ENCODE data around the gene TMEM120A.

Gene TMEM120A

GRCh38 chr7:75985009-75985517 lies 9.3 kb downstream of the TMEM120A start:
- no peak overlapping the region for H3K9ac ChIP-seq (ENCODE audit: low read length)
- H3K27ac ChIP-seq (ENCODE audit: low read length) = no peak overlapping the region
- H3K4me3 ChIP-seq (ENCODE audit: low read length) = no peak overlapping the region
- H3K27me3 ChIP-seq (ENCODE audit: control insufficient read depth, insufficient read depth, low read length) = no peaks in the 10 kb centered on the region
- no peaks in the 10 kb centered on the region for H3K4me1 ChIP-seq (ENCODE audit: control insufficient read depth, low read depth, low read length)
- H3K36me3 ChIP-seq (ENCODE audit: control insufficient read depth, low read depth, low read length) = peaks cover 40% of the 10 kb centered on the region
- no peaks in the 10 kb centered on the region for H3K9me3 ChIP-seq (ENCODE audit: control insufficient read depth, low read depth, low read length)

- H3K36me3 ChIP-seq (ENCODE audit: control insufficient read depth, low read depth, low read length) = peaks cover 40% of the 10 kb centered on the region
- no peaks in the 10 kb centered on the region for H3K27me3 ChIP-seq (ENCODE audit: control insufficient read depth, insufficient read depth, low read length)
- H3K27ac ChIP-seq (ENCODE audit: low read length) = no peak overlapping the region
- no peaks in the 10 kb centered on the region for H3K4me1 ChIP-seq (ENCODE audit: control insufficient read depth, low read depth, low read length)
- H3K4me3 ChIP-seq (ENCODE audit: low read length) = no peak overlapping the region
- no peak overlapping the region for H3K9ac ChIP-seq (ENCODE audit: low read length)
- no peaks in the 10 kb centered on the region for H3K9me3 ChIP-seq (ENCODE audit: control insufficient read depth, low read depth, low read length)
Observed at GRCh38 chr7:75984130-75985008, 10.0 kb downstream of the TMEM120A start.

- no peak overlapping the region for H3K27ac ChIP-seq (ENCODE audit: low read length)
- no peaks in the 10 kb centered on the region for H3K27me3 ChIP-seq (ENCODE audit: control insufficient read depth, insufficient read depth, low read length)
- H3K9me3 ChIP-seq (ENCODE audit: control insufficient read depth, low read depth, low read length) = no peaks in the 10 kb centered on the region
- no peak overlapping the region for H3K9ac ChIP-seq (ENCODE audit: low read length)
- no peaks in the 10 kb centered on the region for H3K4me1 ChIP-seq (ENCODE audit: control insufficient read depth, low read depth, low read length)
- H3K36me3 ChIP-seq (ENCODE audit: control insufficient read depth, low read depth, low read length) = peaks cover 40% of the 10 kb centered on the region
- H3K4me3 ChIP-seq (ENCODE audit: low read length) = no peak overlapping the region
Observed at GRCh38 chr7:75983471-75984129, 10.8 kb downstream of the TMEM120A start.

- no peak overlapping the region for H3K9ac ChIP-seq (ENCODE audit: low read length)
- no peaks in the 10 kb centered on the region for H3K9me3 ChIP-seq (ENCODE audit: control insufficient read depth, low read depth, low read length)
- H3K4me1 ChIP-seq (ENCODE audit: control insufficient read depth, low read depth, low read length) = no peaks in the 10 kb centered on the region
- H3K4me3 ChIP-seq (ENCODE audit: low read length) = no peak overlapping the region
- peaks cover 43% of the 10 kb centered on the region for H3K36me3 ChIP-seq (ENCODE audit: control insufficient read depth, low read depth, low read length)
- no peaks in the 10 kb centered on the region for H3K27me3 ChIP-seq (ENCODE audit: control insufficient read depth, insufficient read depth, low read length)
- H3K27ac ChIP-seq (ENCODE audit: low read length) = no peak overlapping the region
Observed at GRCh38 chr7:75982306-75983064, 11.9 kb downstream of the TMEM120A start.

GRCh38 chr7:75981453-75982305 lies 12.7 kb downstream of the TMEM120A start:
- Histone ChIP-seq H3K4me3 (ENCODE audit: low read length) (no peak overlapping the region), H3K27ac (ENCODE audit: low read length) (no peak overlapping the region), H3K9me3 (ENCODE audit: control insufficient read depth, low read depth, low read length) (no peaks in the 10 kb centered on the region), H3K36me3 (ENCODE audit: control insufficient read depth, low read depth, low read length) (peaks cover 42% of the 10 kb centered on the region), H3K27me3 (ENCODE audit: control insufficient read depth, insufficient read depth, low read length) (no peaks in the 10 kb centered on the region), H3K4me1 (ENCODE audit: control insufficient read depth, low read depth, low read length) (no peaks in the 10 kb centered on the region), H3K9ac (ENCODE audit: low read length) (no peak overlapping the region)

- no peak overlapping the region for H3K27ac ChIP-seq (ENCODE audit: low read length)
- no peaks in the 10 kb centered on the region for H3K4me1 ChIP-seq (ENCODE audit: control insufficient read depth, low read depth, low read length)
- peaks cover 37% of the 10 kb centered on the region for H3K36me3 ChIP-seq (ENCODE audit: control insufficient read depth, low read depth, low read length)
Observed at GRCh38 chr7:75981203-75981452, 13.3 kb downstream of the TMEM120A start.

GRCh38 chr7:75980430-75981202 lies 13.8 kb downstream of the TMEM120A start:
- Histone ChIP-seq H3K9me3 (ENCODE audit: control insufficient read depth, low read depth, low read length) (no peaks in the 10 kb centered on the region), H3K9ac (ENCODE audit: low read length) (no peak overlapping the region), H3K27ac (ENCODE audit: low read length) (no peak overlapping the region), H3K4me3 (ENCODE audit: low read length) (no peak overlapping the region), H3K27me3 (ENCODE audit: control insufficient read depth, insufficient read depth, low read length) (no peaks in the 10 kb centered on the region), H3K36me3 (ENCODE audit: control insufficient read depth, low read depth, low read length) (peaks cover 32% of the 10 kb centered on the region), H3K4me1 (ENCODE audit: control insufficient read depth, low read depth, low read length) (no peaks in the 10 kb centered on the region)

More at GRCh38 chr7:75981203-75981452, 13.3 kb downstream of the TMEM120A start:
- no peak overlapping the region for H3K9ac ChIP-seq (ENCODE audit: low read length)
- no peaks in the 10 kb centered on the region for H3K27me3 ChIP-seq (ENCODE audit: control insufficient read depth, insufficient read depth, low read length)
- no peaks in the 10 kb centered on the region for H3K9me3 ChIP-seq (ENCODE audit: control insufficient read depth, low read depth, low read length)
- H3K4me3 ChIP-seq (ENCODE audit: low read length) = no peak overlapping the region

- Histone ChIP-seq H3K4me1 (ENCODE audit: control insufficient read depth, low read depth, low read length) (no peaks in the 10 kb centered on the region), H3K9ac (ENCODE audit: low read length) (no peak overlapping the region), H3K27me3 (ENCODE audit: control insufficient read depth, insufficient read depth, low read length) (no peaks in the 10 kb centered on the region), H3K9me3 (ENCODE audit: control insufficient read depth, low read depth, low read length) (no peaks in the 10 kb centered on the region), H3K27ac (ENCODE audit: low read length) (no peak overlapping the region), H3K36me3 (ENCODE audit: control insufficient read depth, low read depth, low read length) (peaks cover 27% of the 10 kb centered on the region), H3K4me3 (ENCODE audit: low read length) (no peak overlapping the region)
Observed at GRCh38 chr7:75979759-75980429, 14.5 kb downstream of the TMEM120A start.

- Histone ChIP-seq H3K4me1 (ENCODE audit: control insufficient read depth, low read depth, low read length) (no peaks in the 10 kb centered on the region), H3K27me3 (ENCODE audit: control insufficient read depth, insufficient read depth, low read length) (no peaks in the 10 kb centered on the region), H3K36me3 (ENCODE audit: control insufficient read depth, low read depth, low read length) (peaks cover 25% of the 10 kb centered on the region), H3K9me3 (ENCODE audit: control insufficient read depth, low read depth, low read length) (no peaks in the 10 kb centered on the region), H3K27ac (ENCODE audit: low read length) (no peak overlapping the region), H3K4me3 (ENCODE audit: low read length) (no peak overlapping the region), H3K9ac (ENCODE audit: low read length) (no peak overlapping the region)
Observed at GRCh38 chr7:75977743-75978142, 16.7 kb downstream of the TMEM120A start.
